PC-9 (cell line): ENCODE data around the gene HSPBP1. TPM values are rescaled to one million over a fixed set of nuclear protein-coding genes. Genes with fewer than 3 reads are reported as not detected.
A peak's percentile ranks its signal among the peaks of the same experiment; 100 is the strongest.

Source experiments
- BruUV-seq: library from RNA; stranded (reverse); fragments of 400-500 nt; replicated peaks from 2 replicates; lab custom pipeline; 2021; lab: Mats Ljungman, UMichigan
- CTCF ChIA-PET: fragments of 300-600 bp; sonication (Branson Sonifier 250); formaldehyde crosslinking; loops from one replicate; lab custom pipeline; 2022; ENCODE audit warnings: antibody characterized with exemption; lab: Charles Lee
- POLR2A ChIA-PET: fragments of 300-600 bp; sonication (Branson Sonifier 250); formaldehyde crosslinking; loops from one replicate; lab custom pipeline; 2022; ENCODE audit warnings: antibody characterized with exemption; ENCODE audit not compliant: unreplicated experiment; lab: Charles Lee
- DNase-seq, 2 experiments: peaks; one replicate each; pipeline versions ENCODE4 v3.0.0 to v3.0.0-alpha.2; 2015 to 2022; ENCODE audit warnings: mixed read lengths in 1 of 2
- H2AFZ ChIP-seq: fragments of 200-600 bp; sonication (generic); 2 replicates; pipeline ENCODE4 v1.8.1; 2017; ENCODE audit warnings: antibody characterized with exemption
- H3F3A ChIP-seq: fragments of 200-600 bp; sonication (generic); 2 replicates; pipeline ENCODE4 v1.8.1; 2017; ENCODE audit warnings: antibody characterized with exemption, mild to moderate bottlenecking, low read depth; ENCODE audit not compliant: insufficient read depth
- H3K27ac ChIP-seq: fragments of 200-600 bp; sonication (generic); 2 replicates; pipeline ENCODE4 v1.6.1; 2016; ENCODE audit warnings: mixed run types
- H3K27me3 ChIP-seq: fragments of 200-600 bp; sonication (generic); 2 replicates; pipeline ENCODE4 v1.6.1; 2016; ENCODE audit warnings: low read depth, mixed run types; ENCODE audit not compliant: insufficient read depth
- H3K36me3 ChIP-seq: fragments of 200-600 bp; sonication (generic); 2 replicates; pipeline ENCODE4 v1.6.1; 2016; ENCODE audit warnings: low read depth, mixed run types
- H3K4me1 ChIP-seq: fragments of 200-600 bp; sonication (generic); replicated peaks from 2 replicates; pipeline ENCODE4 v1.6.1; 2016; ENCODE audit warnings: mixed run types; ENCODE audit not compliant: insufficient read depth
- H3K4me2 ChIP-seq: fragments of 200-600 bp; sonication (generic); 2 replicates; pipeline ENCODE4 v1.6.1; 2017; ENCODE audit warnings: mixed run types
- H3K4me3 ChIP-seq: fragments of 200-600 bp; sonication (generic); 2 replicates; pipeline ENCODE4 v1.6.1; 2016; ENCODE audit warnings: mixed run types
- H3K79me2 ChIP-seq: fragments of 200-600 bp; sonication (generic); 2 replicates; pipeline ENCODE4 v1.6.1; 2017; ENCODE audit warnings: low read depth, mixed run types
- H3K9me2 ChIP-seq: fragments of 200-600 bp; sonication (generic); 2 replicates; pipeline ENCODE4 v1.8.1; 2017; ENCODE audit warnings: mild to moderate bottlenecking; ENCODE audit not compliant: insufficient read depth
- H3K9me3 ChIP-seq: fragments of 200-600 bp; sonication (generic); 2 replicates; pipeline ENCODE4 v1.8.1; 2016; ENCODE audit warnings: low read depth; ENCODE audit not compliant: insufficient read depth
- H4K20me1 ChIP-seq: fragments of 200-600 bp; sonication (generic); 2 replicates; pipeline ENCODE4 v1.8.1; 2017; ENCODE audit not compliant: insufficient read depth
- CTCF ChIP-seq: fragments of 200-600 bp; sonication (generic); conservative IDR thresholded peaks from 2 replicates; pipeline ENCODE4 v1.6.1; 2017; ENCODE audit warnings: mixed run types, antibody characterized with exemption, mild to moderate bottlenecking, moderate library complexity
- EZH2 ChIP-seq: fragments of 200-600 bp; sonication (generic); IDR thresholded peaks from 2 replicates; pipeline ENCODE4 v1.8.0; 2017; ENCODE audit warnings: antibody characterized with exemption, low read depth
- intact Hi-C: fragments of 100-400 bp; cut with micrococcal nuclease; formaldehyde crosslinking; loops from one replicate; pipeline ENCODE4 v1.10.0; 2022; ENCODE audit not compliant: unreplicated experiment
- total RNA-seq: library from RNA; stranded (reverse); gene quantifications from 2 replicates; pipeline ENCODE4 v1.2.3, GENCODE V29; 2021

Gene HSPBP1
- total RNA-seq, 1 experiment from 2014 or later = 66.2 TPM

- Histone ChIP-seq H3K4me1 (peaks cover 46% of the 10 kb centered on the region), H3F3A (peaks cover 30% of the 10 kb centered on the region; the same call in 1 of the 2 replicates), H4K20me1 (peaks cover 81% of the 10 kb centered on the region), H2AFZ (no peak overlapping the region), H3K4me2 (no peak overlapping the region), H3K9me3 (no peaks in the 10 kb centered on the region), H3K27me3 (no peaks in the 10 kb centered on the region), H3K79me2 (peaks cover 80% of the 10 kb centered on the region), H3K4me3 (no peak overlapping the region), H3K27ac (no peak overlapping the region), H3K9me2 (no peaks in the 10 kb centered on the region), H3K36me3 (peaks cover 15% of the 10 kb centered on the region)
- intact Hi-C loops = no loop called here
- POLR2A ChIA-PET = interaction anchor here (0.6 kb wide), 2 partner anchors 11 to 108 kb away, joined by 8 to 9 read pairs; no protein-coding TSS in a partner anchor
- CTCF ChIA-PET = interaction anchor here (0.8 kb wide), 1 partner anchor 53 kb away, joined by 3 read pairs; no protein-coding TSS in a partner anchor
- BruUV-seq = no TSS peak
- no peak for TF ChIP-seq EZH2
- no peak for TF ChIP-seq CTCF
- DNase-seq = no peak
Observed at GRCh38 chr19:55248704-55249103, 31.2 kb downstream of the HSPBP1 start.

- H2AFZ ChIP-seq = no peak overlapping the region
- H3K9me3 ChIP-seq = no peaks in the 10 kb centered on the region
- intact Hi-C loops = no loop called here
- H3K9me2 ChIP-seq = no peaks in the 10 kb centered on the region
- H3K36me3 ChIP-seq = peaks cover 16% of the 10 kb centered on the region
- no peak overlapping the region for H3K4me3 ChIP-seq
- H3K4me1 ChIP-seq = peaks cover 46% of the 10 kb centered on the region
- ChIA-PET CTCF (interaction anchor here (0.8 kb wide), 1 partner anchor 53 kb away, joined by 3 read pairs; no protein-coding TSS in a partner anchor), POLR2A (interaction anchor here (0.5 to 0.6 kb wide), 3 partner anchors 11 to 107 kb away, joined by 7 to 9 read pairs (median 8); no protein-coding TSS in a partner anchor)
- H3K4me2 ChIP-seq = peak overlapping the region; percentile 26
- peaks cover 76% of the 10 kb centered on the region for H4K20me1 ChIP-seq
- H3F3A ChIP-seq = peaks cover 30% of the 10 kb centered on the region; the same call in 1 of the 2 replicates
- H3K27ac ChIP-seq = peak overlapping the region; percentile 24; the same call in 1 of the 2 replicates
- no peak for DNase-seq
- H3K27me3 ChIP-seq = no peaks in the 10 kb centered on the region
- no peak for TF ChIP-seq CTCF
- no TSS peak for BruUV-seq
- peaks cover 75% of the 10 kb centered on the region for H3K79me2 ChIP-seq
Observed at GRCh38 chr19:55248166-55248675, 31.7 kb downstream of the HSPBP1 start.

- H3K27me3 ChIP-seq = no peaks in the 10 kb centered on the region
- H3K79me2 ChIP-seq = peaks cover 69% of the 10 kb centered on the region
- BruUV-seq = no TSS peak
- no peak for TF ChIP-seq EZH2
- no peak for TF ChIP-seq CTCF
- intact Hi-C loops = loop anchor here (1.0 kb wide), 1 partner anchor 31 kb away; no protein-coding TSS in a partner anchor
- H4K20me1 ChIP-seq = peaks cover 71% of the 10 kb centered on the region
- peaks cover 16% of the 10 kb centered on the region for H3K36me3 ChIP-seq
- H3K4me2 ChIP-seq = peak overlapping the region; percentile 26
- H3F3A ChIP-seq = peaks cover 27% of the 10 kb centered on the region; the same call in 1 of the 2 replicates
- no peaks in the 10 kb centered on the region for H3K9me2 ChIP-seq
- ChIA-PET CTCF (interaction anchor here (0.8 kb wide), 1 partner anchor 54 kb away, joined by 3 read pairs; no protein-coding TSS in a partner anchor), POLR2A (interaction anchor here (0.5 kb wide), 1 partner anchor 101 kb away, joined by 7 read pairs; no protein-coding TSS in a partner anchor)
- no peak overlapping the region for H3K4me3 ChIP-seq
- H3K9me3 ChIP-seq = no peaks in the 10 kb centered on the region
- peak; percentile 88 to 93 for DNase-seq
- no peak overlapping the region for H2AFZ ChIP-seq
- H3K4me1 ChIP-seq = peaks cover 46% of the 10 kb centered on the region
- peak overlapping the region; percentile 24; the same call in 1 of the 2 replicates for H3K27ac ChIP-seq
Observed at GRCh38 chr19:55247621-55248099, 32.2 kb downstream of the HSPBP1 start.
